HG03280 (cell line): ENCODE results near the gene NR2C2.
"Not testable (repeated sequence)": the region's sequence is repeated elsewhere in the genome, so short reads cannot be mapped to it uniquely, and the experiment has no call there.

ENCODE experiments used
- ATAC-seq: cut with Tn5 transposase; IDR thresholded peaks from one replicate; pipeline ENCODE4 v1.9.1; 2021; ENCODE audit warnings: mild to moderate bottlenecking, moderate library complexity; ENCODE audit not compliant: unreplicated experiment

Gene NR2C2

DNA sequence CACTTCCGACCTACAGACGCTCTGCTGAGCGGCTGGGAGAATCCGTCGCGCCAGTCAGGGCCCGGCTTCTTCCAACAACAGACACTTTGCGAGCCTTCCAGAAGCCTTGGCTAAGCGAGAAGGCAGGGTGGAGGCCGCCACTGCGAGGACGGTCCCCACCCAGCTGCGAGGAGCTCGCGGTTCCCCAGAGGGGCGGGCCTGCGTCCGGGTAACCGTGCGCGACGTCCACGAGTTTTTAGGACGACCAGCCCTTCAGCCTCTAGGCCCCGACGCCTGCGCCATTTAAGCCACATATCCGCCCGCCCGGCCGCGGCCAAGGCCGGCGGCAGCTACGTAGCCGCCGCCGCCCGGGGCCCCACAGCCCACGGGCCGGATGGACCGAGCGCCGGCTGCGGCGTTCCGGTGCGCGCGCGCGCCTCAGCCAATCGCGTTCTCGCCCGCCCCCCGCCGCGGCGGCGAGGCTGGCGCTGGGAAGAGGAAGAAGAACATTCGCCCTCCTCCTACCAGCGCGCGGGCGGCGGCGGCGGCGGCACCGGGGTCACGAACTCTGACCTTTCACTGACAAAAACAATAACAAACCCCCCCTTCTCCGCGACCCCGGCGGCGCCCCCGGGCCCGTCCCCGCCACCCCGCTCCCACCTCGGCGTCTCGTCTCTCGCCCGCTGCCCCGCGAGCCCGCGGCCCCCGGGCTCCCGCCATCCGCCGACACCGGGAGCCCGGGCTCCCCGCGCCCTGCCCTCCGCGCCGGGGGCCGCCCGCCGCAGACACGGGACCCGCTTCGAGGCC lies at the start of gene NR2C2:
Gene NR2C2 (plus strand): TSS at position 484 of the 786 bp plus-strand sequence. CDS start 56,332 bp downstream, outside the sequence.
- ATAC-seq = peak; percentile 54

DNA sequence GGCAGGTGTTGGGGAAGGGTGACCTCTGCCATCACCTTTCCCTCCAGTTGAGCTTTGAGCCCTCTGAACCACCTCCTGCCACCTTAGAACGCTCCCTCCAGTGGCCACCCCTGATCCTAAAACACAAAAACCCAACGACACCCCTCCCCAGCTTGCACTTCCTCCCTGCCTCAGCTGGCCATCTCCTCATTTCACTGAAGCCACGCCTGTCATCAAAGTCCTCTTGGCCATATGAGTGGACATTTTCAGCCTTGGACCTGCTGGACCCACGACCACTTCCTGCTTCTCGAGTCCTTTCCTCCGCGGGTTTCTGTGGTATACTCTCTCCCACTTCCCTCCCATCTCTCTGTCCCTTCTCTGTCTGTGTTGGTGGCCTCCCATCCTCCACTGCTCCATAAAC lies 48.5 kb upstream of the NR2C2 start:
- no peak for ATAC-seq

DNA sequence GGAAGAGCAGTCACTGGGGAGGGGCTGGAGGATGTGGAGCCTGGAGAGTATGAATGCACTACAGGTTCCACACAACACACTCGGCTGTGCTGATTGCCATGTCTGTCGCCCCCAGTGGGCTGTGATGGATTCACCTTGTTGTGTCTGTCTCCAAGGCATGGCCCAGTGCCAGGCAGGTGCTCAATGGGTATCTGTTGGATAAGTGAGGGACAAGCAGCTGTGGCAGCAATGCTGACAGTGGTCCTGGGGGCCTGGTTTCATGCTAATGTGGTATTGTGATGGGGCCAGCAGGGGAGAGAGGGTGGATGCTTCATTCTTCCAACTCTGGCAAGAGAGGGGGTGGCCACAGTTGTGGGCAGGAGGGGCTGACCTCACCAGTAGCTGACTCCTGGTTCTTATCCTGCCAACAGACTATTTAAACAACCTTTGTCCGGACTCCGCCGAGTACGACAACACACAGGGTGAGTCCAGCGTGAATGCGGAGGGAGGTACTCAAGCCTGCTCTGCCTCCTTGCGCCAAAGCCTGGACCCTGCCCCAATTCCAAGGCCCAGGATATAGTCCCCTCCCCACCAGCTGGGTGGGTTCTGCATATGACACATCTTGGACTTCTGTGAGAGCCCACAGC lies 47.3 kb upstream of the NR2C2 start:
- ATAC-seq = no peak

DNA sequence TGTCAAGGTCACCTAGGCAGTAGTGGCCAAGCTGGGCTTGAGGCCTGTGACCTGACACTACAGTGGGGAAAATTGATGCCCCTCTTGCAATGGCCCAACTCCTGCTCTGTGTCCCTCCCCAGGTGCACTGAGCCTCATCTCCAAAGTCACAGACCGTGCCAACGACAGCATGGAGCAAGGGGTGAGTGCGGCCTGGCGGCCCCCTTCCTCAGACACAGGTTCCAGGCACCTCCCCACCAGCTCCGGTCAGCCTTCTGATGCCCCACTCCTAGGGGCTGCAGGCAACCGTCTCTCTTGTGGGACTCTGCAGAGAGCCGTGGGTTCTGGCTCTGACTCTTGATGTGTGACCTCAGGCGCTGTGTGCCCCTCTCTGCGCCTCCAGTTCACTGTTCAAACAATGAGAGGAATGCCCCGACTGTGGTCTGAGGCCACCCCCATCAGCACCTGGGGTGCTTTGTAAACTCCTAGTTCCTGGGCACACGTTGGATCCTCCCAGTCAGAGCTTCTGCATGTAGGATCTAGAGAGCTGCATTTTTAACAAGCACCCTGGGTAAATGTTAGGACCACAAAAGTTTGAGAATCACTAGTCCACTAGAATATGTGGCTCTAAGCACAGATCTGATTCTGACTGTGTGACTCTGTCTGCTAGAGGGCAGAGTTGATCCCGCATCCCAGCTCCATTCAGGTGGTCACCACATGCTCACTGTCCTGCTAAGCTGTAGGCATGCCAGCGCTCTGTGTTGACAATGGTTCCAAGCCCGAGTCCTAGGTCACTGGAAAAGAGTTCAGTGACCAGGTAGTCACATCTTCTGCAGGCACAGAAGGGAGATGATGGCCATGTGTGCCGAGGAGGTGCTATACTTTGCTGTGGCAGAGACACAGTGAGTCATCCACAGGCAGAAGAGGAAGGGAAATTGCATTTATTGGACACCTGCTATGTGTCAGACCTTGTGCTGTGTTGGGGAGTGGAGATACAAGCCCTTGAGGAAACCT lies 46.2 kb upstream of the NR2C2 start:
- ATAC-seq = no peak

DNA sequence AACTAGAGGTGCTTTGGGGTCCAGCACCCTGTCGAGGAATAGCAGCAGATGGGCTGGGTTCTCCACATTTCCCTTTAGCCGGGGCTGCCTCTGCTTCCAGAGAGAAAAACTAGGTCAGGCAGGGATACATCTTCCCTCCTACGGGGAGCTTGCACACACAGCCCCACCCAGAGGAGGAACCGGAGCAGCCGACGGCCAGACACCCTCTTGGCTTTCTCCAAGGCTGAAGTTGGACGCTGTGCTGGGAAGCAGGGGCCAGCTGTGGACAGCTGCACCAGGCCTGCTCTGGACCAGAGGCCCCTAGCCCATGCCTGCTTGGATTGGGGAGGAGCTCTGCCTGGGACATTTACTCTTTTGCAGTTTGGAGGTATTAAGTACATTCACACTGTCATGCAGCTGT lies 44.7 kb upstream of the NR2C2 start:
- ATAC-seq = no peak

DNA sequence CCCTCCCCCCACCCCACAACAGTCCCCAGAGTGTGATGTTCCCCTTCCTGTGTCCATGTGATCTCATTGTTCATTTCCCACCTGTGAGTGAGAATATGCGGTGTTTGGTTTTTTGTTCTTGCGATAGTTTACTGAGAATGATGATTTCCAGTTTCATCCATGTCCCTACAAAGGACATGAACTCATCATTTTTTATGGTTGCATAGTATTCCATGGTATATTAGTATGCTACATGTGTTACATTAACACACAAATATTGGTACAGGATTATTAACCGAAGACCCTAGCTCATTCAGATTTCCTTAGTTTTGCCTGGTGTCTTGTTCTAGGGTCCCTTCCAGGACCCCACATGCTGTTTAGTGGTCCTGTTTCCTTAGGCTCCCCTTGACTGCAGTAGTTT lies 43.9 kb upstream of the NR2C2 start:
- not testable (repeated sequence) for ATAC-seq

DNA sequence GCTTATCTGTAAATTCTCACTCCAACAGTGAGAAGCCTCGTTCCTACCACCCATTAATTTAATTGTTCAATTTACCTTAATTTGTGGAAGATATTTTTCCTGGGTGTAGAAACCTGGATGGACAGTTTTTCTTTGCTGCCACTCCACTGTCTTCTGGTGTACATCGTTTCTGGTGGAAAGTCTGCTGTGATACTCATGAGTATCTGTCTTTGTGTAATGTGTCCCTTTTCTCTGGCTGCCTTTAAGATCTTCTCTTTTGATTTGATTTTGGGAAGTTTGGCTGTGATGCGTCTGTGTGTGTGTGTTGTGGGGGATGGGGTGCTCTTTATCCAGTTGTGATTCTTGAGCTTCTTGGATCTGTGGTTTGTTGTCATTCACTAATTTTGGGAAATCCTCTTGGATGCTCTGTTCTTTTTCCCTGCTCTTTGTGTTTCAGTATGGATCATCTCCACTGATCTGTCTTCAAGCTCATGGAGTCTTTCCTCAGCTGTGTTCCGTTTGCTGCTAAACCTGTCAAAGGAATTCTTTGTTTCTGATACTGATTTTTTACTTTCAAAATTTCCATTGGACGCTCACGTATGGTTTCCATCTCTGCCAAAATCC lies 42.2 kb upstream of the NR2C2 start:
- no peak for ATAC-seq

DNA sequence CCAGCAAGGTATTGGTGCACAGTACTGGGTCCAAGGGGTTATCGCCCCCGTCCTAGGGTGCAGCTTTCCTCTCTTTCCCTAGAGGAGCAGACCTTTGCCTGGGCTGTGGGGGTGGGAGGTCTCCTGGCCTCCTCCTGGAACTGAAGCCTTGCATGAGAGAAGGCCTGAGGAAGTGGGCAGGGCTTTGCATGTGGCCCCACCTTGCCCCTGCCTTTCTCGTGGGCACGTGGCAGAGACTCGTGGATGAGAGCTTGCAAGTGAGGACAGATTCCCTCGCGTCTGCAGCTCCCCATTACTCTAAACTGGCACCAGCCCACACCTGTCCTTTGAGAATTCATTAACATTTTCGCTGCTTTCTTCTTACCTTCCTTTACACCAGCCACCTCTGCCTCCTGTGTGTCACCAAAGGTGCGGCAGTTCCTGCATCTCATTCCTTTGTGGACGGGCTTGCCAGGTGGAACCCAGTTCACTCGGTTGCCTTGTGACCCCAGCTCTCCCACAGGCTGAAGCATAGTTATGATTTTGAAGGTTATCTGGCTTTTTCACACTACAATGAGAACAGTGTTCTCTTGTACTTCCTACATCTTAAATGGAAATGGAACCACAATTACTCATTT lies 40.9 kb upstream of the NR2C2 start:
- no peak for ATAC-seq

DNA sequence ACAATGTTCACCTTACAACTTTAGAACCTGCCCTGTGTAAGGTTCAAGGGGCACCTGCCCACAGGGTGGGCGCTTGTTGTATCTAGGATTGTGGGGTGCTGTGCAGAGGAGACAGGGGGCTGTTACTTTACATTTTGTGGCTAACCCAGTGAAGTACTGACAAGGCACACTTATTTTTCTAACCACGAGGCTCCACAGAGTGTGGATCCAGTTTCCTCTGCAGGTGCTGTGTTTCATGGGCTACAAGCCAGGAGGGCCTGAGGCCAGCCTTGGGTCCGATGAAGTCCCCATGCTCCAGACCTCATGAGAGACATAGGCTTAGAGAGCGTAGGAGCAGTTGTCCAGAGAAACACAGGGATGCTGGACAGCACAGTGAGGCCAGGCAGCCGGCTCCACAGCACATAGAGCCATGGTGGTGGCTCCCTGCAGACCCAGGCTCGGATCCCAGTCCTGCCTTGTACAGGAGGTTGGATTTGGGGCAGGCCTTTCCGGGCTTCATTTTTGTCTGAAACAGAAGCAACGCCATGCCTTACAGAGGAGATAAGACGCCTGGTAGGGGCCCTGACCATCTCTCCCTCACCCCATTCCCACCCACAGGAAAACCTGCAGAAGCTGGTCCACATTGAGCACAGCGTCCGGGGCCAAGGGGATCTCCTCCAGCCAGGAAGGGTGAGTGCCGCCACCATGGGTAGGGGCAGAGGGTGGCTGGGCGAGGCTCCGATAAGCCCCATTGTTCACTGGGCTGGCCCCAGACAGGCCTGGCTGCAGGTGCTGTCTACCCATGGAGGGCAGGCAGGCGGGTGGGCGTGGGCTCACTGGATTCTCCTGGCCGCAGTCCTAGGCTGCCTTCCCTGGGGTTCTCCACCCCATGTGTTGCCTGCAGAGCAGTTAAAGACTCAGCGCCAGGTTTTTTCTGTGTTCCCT lies 40.1 kb upstream of the NR2C2 start:
- ATAC-seq = no peak

DNA sequence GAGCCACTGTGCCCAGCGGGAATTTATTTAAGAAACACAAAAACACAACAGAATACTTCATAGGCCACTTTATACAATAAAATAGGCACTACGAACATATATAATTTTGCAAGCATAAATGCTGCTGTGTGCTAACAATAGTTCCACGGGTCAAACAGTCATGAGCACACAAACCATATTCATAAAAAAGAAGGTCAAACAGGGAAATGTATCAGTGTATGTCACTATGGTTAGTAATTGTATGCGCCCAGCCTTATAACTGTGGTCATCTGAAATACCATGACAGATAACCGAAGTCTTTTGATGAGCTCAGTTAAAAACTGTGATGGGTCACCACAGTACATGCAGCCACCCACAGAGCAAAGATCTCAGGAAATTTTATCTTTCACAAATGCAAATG lies 38.1 kb upstream of the NR2C2 start:
- ATAC-seq = no peak

DNA sequence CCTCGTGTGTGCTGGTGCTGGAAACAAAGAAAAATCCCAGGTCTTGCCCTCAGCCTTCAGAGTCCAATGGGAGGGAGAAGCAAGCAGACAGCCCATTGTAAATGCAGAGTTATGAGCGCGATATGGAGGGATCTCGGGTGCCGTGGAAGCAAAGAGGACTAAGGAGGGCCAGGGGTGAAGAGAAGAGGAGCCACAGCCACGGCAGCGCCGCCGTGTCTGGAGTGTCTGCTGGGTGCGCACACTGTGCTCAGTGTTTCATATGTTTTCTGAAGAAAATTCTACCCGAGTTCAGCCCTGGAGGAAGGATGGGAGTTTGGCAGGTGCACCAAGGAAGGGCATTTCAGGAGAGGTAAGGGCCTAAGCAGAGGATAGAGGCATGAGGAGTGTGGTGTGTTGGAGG lies 35.7 kb upstream of the NR2C2 start:
- ATAC-seq = no peak

DNA sequence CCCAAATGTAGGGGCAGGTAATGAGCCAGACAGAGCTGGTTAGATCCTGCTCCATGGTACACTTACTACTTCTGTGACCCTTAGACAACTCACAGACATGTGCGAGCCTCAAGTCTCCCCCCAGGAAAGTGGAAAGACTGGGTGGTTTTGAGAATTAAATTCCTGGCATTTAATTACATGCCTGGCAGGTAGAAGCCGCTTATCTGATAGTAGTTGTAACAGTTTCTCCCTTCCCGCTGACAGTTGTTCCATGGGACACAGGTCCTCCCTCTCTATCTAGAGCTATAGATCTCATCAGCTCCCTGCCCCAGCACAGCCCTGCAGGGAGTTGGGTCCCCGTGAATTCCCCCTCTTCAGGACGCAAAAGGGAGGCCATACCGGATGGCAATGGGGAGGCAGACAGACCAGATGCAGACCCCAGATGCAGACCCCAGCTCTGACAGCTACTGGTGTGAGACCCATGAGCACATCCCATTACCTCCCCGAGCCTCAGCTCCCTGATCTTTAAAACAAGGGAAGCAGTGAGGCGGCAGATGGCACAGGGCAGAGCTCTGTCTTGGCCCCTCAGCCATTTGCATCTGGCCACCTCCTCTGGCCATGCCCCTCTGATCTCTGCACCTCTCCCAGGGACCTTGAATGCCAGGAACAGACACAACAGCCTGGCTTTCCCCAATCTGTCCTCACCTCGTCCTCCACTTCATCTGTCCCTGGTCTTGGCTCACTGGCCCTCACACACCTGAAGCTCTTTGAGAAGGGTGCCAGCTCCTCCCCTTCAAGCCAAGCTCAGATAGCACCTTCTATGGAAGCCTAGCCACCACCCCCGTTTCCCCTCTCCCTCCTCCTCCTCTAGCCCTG lies 34.1 kb upstream of the NR2C2 start:
- no peak for ATAC-seq

DNA sequence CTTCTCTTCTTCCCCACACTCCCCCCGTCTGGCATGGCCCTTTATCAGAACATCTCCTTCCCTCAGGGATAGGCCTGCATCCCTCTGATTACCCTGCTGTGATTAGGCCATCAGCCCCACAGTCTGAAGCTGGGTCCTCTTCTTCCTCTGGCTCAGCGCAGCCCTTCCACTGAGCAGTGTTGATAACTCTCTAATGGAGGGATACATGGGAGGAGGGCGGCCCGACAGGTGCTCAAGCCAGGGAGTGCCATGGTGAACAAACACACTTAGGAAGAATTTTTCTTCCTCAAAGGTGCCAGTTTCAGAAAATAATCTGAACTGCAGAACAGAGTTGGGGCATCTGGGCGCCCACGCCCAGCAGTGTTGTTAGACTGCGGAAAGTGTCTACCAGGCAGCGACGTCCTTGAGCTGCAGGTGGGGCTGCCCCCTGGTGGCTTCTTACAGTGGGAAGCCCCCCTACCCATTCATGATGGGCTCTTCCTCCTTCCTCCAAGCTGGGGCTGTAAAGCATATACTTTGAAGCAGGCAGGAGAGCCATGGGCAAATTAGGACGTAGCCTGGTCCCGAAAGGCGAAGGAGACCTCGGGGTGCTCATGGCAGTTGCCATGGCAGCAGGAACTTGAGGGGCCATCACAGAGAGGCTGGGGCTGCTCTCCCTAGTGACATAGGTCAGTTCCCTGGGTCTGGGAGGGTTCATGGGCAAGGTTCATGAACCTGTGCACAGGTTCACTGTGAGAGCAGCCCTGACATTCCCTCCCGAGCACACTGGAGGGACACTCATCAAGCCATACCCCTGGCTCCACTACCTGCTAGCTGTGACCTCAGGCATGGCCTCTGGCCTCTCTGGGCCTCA lies 33.2 kb upstream of the NR2C2 start:
- ATAC-seq = no peak

DNA sequence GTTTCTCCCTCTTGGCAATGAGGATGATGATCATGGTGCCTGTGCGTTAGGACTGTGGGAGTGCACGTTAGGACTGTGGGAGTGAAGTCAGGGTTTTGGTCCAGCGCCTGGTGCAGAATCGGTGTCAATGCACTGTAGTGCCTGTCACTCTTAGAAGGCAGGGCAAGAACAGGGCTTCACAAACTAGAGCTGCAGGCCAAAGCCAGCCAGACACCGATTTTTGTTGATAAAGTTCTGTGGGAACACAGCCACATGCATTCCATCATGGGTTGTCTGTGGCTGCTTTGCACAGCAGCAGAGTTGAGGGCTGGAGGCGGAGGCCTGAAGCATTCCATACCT lies 32.6 kb upstream of the NR2C2 start:
- no peak for ATAC-seq

DNA sequence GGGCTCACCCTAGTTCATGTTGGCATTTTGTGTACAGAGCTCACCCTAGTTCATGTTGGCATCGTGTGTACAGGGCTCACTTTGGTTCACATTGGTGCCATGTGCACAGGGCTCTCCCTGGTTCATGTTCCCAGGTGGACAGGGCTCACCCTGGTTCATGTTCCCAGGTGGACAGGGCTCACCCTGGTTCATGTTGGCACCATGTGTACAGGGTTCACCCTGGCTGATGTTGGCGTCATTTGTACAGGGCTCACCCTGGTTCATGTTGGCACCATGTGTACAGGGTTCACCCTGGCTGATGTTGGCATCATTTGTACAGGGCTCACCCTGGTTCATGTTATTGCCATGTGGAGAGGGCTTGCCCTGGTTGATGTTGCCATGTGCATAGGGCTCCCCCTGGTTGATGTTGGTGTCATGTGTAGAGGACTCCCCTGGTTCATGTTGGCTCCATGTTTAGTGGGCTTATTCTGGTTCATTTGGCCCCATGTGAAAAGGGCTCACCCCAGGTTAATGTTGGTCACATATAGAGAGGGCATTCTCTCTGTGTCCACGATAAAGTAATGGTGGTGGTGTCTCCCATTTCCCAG lies 31.7 kb upstream of the NR2C2 start:
- ATAC-seq = no peak

DNA sequence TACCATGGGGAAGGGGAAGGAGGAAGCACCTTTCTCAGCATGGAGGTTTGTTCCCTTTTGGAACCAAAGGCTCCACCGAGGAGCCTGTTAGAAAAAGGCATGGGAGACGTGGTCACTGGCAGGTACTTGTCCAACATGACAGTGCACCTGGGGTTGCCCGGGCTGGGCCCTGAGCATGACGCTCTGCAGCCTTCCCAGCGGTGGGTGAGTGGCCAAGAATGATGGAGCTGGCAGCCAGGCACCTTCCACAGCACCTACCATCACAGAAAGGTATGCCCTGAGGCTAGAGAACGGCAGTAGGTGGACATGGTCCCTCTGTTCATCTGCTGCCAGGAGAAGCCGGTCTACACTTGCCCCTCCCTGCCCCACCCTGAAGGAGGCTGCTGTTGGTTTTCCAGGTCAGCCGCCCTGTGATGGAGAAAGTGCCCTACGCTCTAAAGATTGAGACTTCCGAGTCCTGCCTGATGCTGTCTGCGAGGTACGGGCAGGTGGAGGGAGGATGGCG lies 29.0 kb upstream of the NR2C2 start:
- no peak for ATAC-seq

DNA sequence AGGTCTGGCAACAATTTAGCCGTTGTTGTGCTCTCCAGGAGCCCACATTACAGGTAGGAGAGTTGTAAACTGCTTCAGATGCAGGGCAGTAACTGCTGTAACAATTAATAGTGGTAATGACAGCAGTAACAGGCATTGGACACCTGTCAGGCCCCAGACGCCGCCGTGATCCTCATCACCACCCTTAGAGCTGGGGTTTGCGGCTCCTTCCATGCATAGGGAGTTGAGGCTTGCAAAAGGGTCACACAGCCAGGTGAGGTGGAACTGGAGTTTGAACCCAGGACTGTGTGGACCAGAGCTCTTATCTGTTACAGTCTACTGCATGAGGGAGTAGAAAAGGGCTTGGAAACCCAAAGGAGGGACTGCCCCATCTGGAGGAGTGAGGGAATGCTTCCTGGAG lies 26.8 kb upstream of the NR2C2 start:
- ATAC-seq = no peak
